Suprapubic skin (tissue), 4 donors: ENCODE data around the gene PRAMEF9.
"Not testable (repeated sequence)": the region's sequence is repeated elsewhere in the genome, so short reads cannot be mapped to it uniquely, and the experiment has no call there.

Experiments used
- CTCF ChIP-seq, 2 donors: fragments of 200-600 bp in 1 of 2; fragments of 450-650 bp in 1 of 2; sonication (generic) in 1 of 2; IDR thresholded peaks; one replicate each; pipeline ENCODE4 v1.5.1; 2016 to 2019; ENCODE audit warnings: antibody characterized with exemption in 2 of 2, mild to moderate bottlenecking in 1 of 2, moderate library complexity in 1 of 2
- EP300 ChIP-seq: sonication (generic); formaldehyde crosslinking; IDR thresholded peaks from one replicate; pipeline ENCODE4 v1.6.1; 2017; ENCODE audit warnings: antibody characterized with exemption
- POLR2A ChIP-seq, 2 donors: fragments of 450-650 bp; IDR thresholded peaks; one replicate each; pipeline ENCODE4 v1.6.1; 2017; ENCODE audit warnings: antibody characterized with exemption in 2 of 2, mild to moderate bottlenecking in 2 of 2, moderate library complexity in 2 of 2
- POLR2AphosphoS5 ChIP-seq, 3 donors: sonication (generic); formaldehyde crosslinking; IDR thresholded peaks; one replicate each; pipeline ENCODE4 v1.6.1; 2017; ENCODE audit warnings: antibody characterized with exemption in 3 of 3

- not testable (repeated sequence) for TF ChIP-seq POLR2A (IDR thresholded peaks at IDR 0.05); POLR2AphosphoS5 (IDR thresholded peaks at IDR 0.05); CTCF (IDR thresholded peaks at IDR 0.05); EP300
Observed at GRCh38 chr1:13225675-13226204, 54.1 kb downstream of the PRAMEF9 start, which contains the start of gene PRAMEF18.
